ENCODE measurements around the gene IL34. TPM values are rescaled to one million over a fixed set of nuclear protein-coding genes. Genes with fewer than 3 reads are reported as not detected.

IL34 gene
- polyA plus RNA-seq, 1 donor = 16.9 TPM

GRCh38 chr16:70678898-70679670, 32.7 kb downstream of the IL34 start:
- Histone ChIP-seq H3K27me3 (ENCODE audit: control insufficient read depth, insufficient read depth, low read length) (no peaks in the 10 kb centered on the region), H3K9me3 (ENCODE audit: control insufficient read depth, low read depth, low read length) (peaks cover 2% of the 10 kb centered on the region), H3K4me3 (ENCODE audit: low read length) (no peak overlapping the region), H3K4me1 (ENCODE audit: control insufficient read depth, insufficient read depth, low read length) (peaks cover 9% of the 10 kb centered on the region), H3K36me3 (ENCODE audit: control insufficient read depth, insufficient read depth, low read length) (peaks cover 45% of the 10 kb centered on the region), H3K27ac (ENCODE audit: low read length) (no peak overlapping the region)
- WGBS (ENCODE audit: insufficient coverage, low lambda C conversion rate) = no CpG with 5 or more reads among the region's 31 CpGs
- no peak for DNase-seq

- Histone ChIP-seq H3K9me3 (ENCODE audit: control insufficient read depth, low read depth, low read length) (peaks cover 2% of the 10 kb centered on the region), H3K36me3 (ENCODE audit: control insufficient read depth, insufficient read depth, low read length) (peaks cover 38% of the 10 kb centered on the region), H3K27me3 (ENCODE audit: control insufficient read depth, insufficient read depth, low read length) (no peaks in the 10 kb centered on the region), H3K4me1 (ENCODE audit: control insufficient read depth, insufficient read depth, low read length) (peaks cover 15% of the 10 kb centered on the region), H3K27ac (ENCODE audit: low read length) (no peak overlapping the region), H3K4me3 (ENCODE audit: low read length) (no peak overlapping the region)
- no CpG with 5 or more reads among the region's 80 CpGs for WGBS (ENCODE audit: insufficient coverage, low lambda C conversion rate)
- no peak for DNase-seq
Observed at GRCh38 chr16:70679671-70680494, 33.5 kb downstream of the IL34 start.

DNA sequence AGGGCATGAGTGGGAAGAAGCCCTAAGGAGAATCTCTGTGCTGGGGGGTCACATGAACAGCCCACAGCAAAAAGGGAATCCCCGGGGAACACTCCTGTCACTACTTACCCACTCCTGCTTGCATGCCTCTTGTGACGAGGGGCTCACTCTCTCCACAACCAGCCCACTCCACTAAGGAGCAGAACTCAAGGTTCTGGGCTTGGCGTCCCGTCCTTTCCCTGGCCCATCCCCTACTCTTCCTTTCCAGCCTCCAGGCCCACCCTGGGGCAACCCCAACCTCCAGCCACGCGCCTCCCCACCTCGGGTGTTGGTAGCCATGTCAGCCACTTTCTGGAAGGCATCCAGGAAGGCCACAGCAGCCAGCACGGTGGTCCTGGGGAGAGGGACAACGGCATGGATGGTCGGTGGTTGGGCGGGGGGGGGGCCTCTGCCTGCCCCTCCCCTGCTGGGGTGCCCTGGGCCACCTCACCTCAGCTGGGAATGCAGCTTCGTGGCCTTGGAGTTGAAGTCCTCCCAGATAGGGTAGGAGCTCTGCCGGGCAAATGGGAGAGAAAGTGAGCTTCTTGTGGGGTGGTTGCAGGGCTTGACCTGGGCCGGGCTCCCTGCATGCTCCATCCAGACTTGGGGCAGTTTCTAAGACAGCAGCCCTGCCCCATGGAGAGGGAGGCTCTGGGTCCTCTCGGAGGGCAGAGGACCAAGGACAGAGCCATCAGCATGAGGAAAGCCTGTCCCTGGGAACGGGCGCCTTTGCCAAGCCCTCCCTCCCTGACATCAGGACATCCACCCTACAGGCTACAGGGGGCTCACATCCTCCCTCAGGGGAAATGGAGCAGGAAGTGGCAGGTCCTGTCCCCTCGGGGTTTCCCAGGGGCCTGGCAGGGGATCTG, 34.4 kb downstream of the IL34 start:
- Histone ChIP-seq H3K27ac (ENCODE audit: low read length) (no peak overlapping the region), H3K36me3 (ENCODE audit: control insufficient read depth, insufficient read depth, low read length) (peaks cover 33% of the 10 kb centered on the region), H3K4me3 (ENCODE audit: low read length) (no peak overlapping the region), H3K4me1 (ENCODE audit: control insufficient read depth, insufficient read depth, low read length) (peaks cover 19% of the 10 kb centered on the region), H3K27me3 (ENCODE audit: control insufficient read depth, insufficient read depth, low read length) (no peaks in the 10 kb centered on the region), H3K9me3 (ENCODE audit: control insufficient read depth, low read depth, low read length) (peaks cover 2% of the 10 kb centered on the region)
- WGBS (ENCODE audit: insufficient coverage, low lambda C conversion rate) = no CpG with 5 or more reads among the region's 18 CpGs
- no peak for DNase-seq

- Histone ChIP-seq H3K4me1 (ENCODE audit: control insufficient read depth, insufficient read depth, low read length) (peaks cover 24% of the 10 kb centered on the region), H3K27me3 (ENCODE audit: control insufficient read depth, insufficient read depth, low read length) (no peaks in the 10 kb centered on the region), H3K36me3 (ENCODE audit: control insufficient read depth, insufficient read depth, low read length) (peaks cover 25% of the 10 kb centered on the region), H3K9me3 (ENCODE audit: control insufficient read depth, low read depth, low read length) (peaks cover 2% of the 10 kb centered on the region), H3K4me3 (ENCODE audit: low read length) (no peak overlapping the region), H3K27ac (ENCODE audit: low read length) (no peak overlapping the region)
- no peak for DNase-seq
- no CpG with 5 or more reads among the region's 13 CpGs for WGBS (ENCODE audit: insufficient coverage, low lambda C conversion rate)
Observed at GRCh38 chr16:70681382-70682238, 35.3 kb downstream of the IL34 start.

DNA sequence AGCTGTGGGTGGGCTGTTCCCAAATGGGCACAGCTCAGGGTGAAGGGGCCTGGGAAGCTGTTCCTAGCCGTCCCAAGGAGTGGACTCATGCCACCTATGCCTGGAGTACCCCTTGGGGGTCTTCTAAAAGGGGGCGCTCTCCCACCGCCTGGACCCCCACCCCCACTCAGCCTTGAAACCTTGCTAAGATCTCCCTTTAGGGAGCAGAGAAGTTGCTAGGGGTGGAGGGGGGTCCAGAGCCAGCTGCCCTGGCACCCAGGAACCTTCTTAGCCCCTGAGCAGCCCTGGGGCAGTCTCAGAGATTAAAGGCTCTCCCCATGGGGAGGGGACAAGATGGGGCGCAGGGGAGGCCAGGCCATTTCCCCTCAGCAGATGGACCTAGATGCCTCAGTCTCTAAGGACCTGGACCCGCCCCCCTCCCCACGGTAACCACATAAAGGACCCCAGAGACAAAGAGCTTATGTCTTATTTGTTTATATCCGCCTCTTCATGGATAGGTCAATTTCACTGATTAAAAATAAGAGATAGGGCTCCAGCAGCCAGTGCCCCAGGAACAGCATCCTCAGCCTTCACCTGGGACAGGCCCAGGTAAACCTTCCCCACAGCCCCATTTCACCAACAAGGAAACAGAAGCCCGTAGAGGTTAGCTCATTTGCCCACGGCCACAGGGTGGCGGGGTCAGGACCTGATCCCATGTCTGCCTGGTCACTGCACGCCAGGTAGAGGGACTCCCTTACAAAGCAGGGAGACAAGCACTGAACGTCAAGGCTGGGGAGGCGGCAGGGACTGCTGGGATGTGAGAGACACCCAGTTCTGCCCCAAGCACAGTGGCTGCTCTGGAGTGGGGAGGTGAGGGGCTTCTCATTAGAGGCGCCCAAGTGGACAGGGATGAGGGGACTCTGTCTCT, 36.1 kb downstream of the IL34 start:
- Histone ChIP-seq H3K4me3 (ENCODE audit: low read length) (no peak overlapping the region), H3K9me3 (ENCODE audit: control insufficient read depth, low read depth, low read length) (peaks cover 2% of the 10 kb centered on the region), H3K36me3 (ENCODE audit: control insufficient read depth, insufficient read depth, low read length) (peaks cover 25% of the 10 kb centered on the region), H3K27me3 (ENCODE audit: control insufficient read depth, insufficient read depth, low read length) (no peaks in the 10 kb centered on the region), H3K27ac (ENCODE audit: low read length) (no peak overlapping the region), H3K4me1 (ENCODE audit: control insufficient read depth, insufficient read depth, low read length) (peaks cover 30% of the 10 kb centered on the region)
- no peak for DNase-seq
- no CpG with 5 or more reads among the region's 14 CpGs for WGBS (ENCODE audit: insufficient coverage, low lambda C conversion rate)

DNA sequence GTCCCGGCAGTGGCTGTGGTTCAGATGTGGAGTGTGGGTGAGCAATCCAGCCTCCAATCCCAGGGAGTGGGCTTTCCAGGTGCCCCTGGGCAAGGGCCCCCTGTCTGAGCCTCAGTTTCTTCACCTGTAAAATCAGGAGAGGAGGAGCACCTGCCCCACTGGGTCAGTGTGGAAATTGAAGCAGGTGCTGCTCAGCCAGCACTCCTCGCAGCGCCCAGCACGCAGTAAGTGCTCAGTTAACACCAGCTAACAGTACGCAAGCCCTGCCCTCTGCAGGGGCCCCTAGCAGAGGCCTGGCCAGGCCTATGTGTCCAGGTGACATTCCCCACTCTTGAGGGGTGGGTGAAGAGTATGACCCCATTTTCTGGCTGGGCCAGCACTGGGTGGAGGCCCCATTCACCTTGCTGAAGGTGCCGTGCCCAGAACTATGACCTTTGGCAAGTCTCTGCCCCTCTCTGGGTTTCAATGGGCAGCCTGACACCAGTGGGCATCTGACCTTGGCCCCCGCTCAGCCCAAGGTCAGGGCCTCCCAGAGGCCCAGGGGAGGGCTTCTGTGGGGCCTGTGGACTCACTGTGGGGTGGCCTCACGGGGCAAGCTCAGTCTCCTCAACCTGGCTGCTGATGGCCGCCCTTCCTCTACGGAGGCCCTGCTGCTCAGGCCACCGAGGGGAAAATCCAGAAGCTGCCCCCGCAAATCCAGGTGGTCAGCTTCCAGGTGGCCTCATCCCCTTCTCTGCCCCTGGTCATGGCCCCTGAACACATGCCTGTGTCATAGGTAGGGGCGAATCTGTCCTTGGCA, 37.0 kb downstream of the IL34 start:
- peaks cover 39% of the 10 kb centered on the region for H3K4me1 ChIP-seq (ENCODE audit: control insufficient read depth, insufficient read depth, low read length)

DNA sequence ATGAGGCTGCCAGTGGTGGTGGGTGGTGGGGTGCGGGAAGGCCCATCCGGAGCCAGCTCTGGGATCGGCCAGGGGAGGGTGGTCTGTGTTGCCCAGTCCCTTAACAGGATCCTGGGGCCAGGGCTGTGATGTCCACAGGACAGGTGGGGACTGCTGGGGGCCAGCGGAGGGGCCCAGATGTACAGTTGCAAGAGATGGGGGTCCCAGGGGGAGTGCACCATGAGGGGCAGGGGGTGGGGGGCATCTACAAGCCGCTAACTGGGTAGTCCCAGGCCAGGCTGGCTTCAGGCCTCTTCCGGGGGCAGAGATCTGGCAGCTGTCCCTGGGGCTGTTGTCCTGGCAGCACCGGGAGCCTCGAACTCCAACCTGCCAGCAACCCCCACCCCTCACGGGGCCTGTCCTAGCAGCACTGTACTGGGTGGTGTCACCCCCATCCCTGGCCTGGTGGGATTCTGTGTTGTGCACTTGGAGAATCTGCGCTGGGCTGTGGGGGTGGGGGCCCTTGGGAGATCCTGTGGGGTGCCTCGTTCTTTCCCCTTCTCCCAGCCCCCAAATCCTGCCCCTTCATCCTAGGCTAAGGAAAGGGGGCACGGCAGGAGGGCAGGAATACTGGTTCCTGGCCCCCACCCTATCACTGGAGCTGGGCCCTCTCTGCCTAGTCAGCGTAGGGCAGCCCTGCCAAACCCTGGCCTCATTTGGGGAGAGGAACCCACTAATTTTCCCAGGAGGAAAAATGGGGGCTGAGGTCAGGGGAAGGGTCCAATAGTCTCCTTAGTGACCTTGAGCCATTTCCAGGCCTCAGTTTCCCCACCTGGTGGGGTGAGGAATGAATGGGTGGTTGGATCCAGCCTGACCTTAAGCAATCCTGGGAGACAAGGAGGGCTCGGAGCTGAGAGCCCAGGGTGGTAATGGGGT, 38.0 kb downstream of the IL34 start:
- H3K27ac ChIP-seq (ENCODE audit: low read length) = no peak overlapping the region
- WGBS (ENCODE audit: insufficient coverage, low lambda C conversion rate) = no CpG with 5 or more reads among the region's 14 CpGs
- H3K4me3 ChIP-seq (ENCODE audit: low read length) = peak overlapping the region; percentile 67
- no peak for DNase-seq
- H3K27me3 ChIP-seq (ENCODE audit: control insufficient read depth, insufficient read depth, low read length) = no peaks in the 10 kb centered on the region
- peaks cover 46% of the 10 kb centered on the region for H3K4me1 ChIP-seq (ENCODE audit: control insufficient read depth, insufficient read depth, low read length)
- H3K9me3 ChIP-seq (ENCODE audit: control insufficient read depth, low read depth, low read length) = peaks cover 2% of the 10 kb centered on the region
- H3K36me3 ChIP-seq (ENCODE audit: control insufficient read depth, insufficient read depth, low read length) = peaks cover 6% of the 10 kb centered on the region

More for the DNA sequence above, 37.0 kb downstream of the IL34 start:
- H3K36me3 ChIP-seq (ENCODE audit: control insufficient read depth, insufficient read depth, low read length) = peaks cover 16% of the 10 kb centered on the region
- DNase-seq = no peak
- H3K27me3 ChIP-seq (ENCODE audit: control insufficient read depth, insufficient read depth, low read length) = no peaks in the 10 kb centered on the region
- peaks cover 2% of the 10 kb centered on the region for H3K9me3 ChIP-seq (ENCODE audit: control insufficient read depth, low read depth, low read length)
- no peak overlapping the region for H3K4me3 ChIP-seq (ENCODE audit: low read length)
- H3K27ac ChIP-seq (ENCODE audit: low read length) = no peak overlapping the region
- WGBS (ENCODE audit: insufficient coverage, low lambda C conversion rate) = no CpG with 5 or more reads among the region's 13 CpGs
